Ascending aorta (tissue), 2 donors: Measurements from ENCODE around the gene SDK2. TPM values are rescaled to one million over a fixed set of nuclear protein-coding genes. Genes with fewer than 3 reads are reported as not detected.

Experiments
- DNase-seq, 2 donors: peaks; one replicate each; pipeline ENCODE4 v3.0.0-alpha.2; 2019; ENCODE audit warnings: low spot score in 2 of 2
- H3K27ac ChIP-seq, 2 donors: fragments of 200-600 bp; sonication (generic); one replicate each; pipeline ENCODE4 v1.5.1; 2016 to 2017; ENCODE audit warnings: mild to moderate bottlenecking in 1 of 2
- H3K27me3 ChIP-seq: fragments of 200-600 bp; sonication (generic); one replicate; pipeline ENCODE4 v1.5.1; 2017
- H3K36me3 ChIP-seq, 2 donors: fragments of 200-600 bp; sonication (generic); one replicate each; pipeline ENCODE4 v1.5.1; 2016
- H3K4me1 ChIP-seq, 2 donors: fragments of 200-600 bp; sonication (generic); one replicate each; pipeline ENCODE4 v1.5.1; 2016 to 2017; ENCODE audit warnings: mild to moderate bottlenecking in 1 of 2
- H3K4me3 ChIP-seq, 2 donors: fragments of 200-600 bp; sonication (generic); one replicate each; pipeline ENCODE4 v1.5.1; 2016 to 2017; ENCODE audit warnings: mild to moderate bottlenecking in 1 of 2
- H3K9me3 ChIP-seq, 2 donors: fragments of 200-600 bp; sonication (generic); one replicate each; pipeline ENCODE4 v1.5.1; 2016
- intact Hi-C: fragments of 100-400 bp; cut with DNase I; formaldehyde crosslinking; loops from one replicate; pipeline ENCODE4 v1.15.1; 2023
- total RNA-seq: library from RNA; depleted of rRNA; stranded (reverse); fragments of >200 nt; gene quantifications from one replicate; pipeline ENCODE4 v1.1.0, GENCODE V29; 2016
- TF ChIP-seq, protein P1 (sequence below), 3 experiments: fragments of 200-600 bp in 2 of 3; fragments of 450-650 bp in 1 of 3; sonication (generic) in 2 of 3; IDR thresholded peaks; one replicate each; pipeline ENCODE4 v1.5.1; 2016 to 2019; ENCODE audit warnings: antibody characterized with exemption in 3 of 3, mild to moderate bottlenecking in 1 of 3, moderate library complexity in 1 of 3

SDK2 gene
- total RNA-seq, 1 donor from 2014 or later, result 8.1 TPM

DNA sequence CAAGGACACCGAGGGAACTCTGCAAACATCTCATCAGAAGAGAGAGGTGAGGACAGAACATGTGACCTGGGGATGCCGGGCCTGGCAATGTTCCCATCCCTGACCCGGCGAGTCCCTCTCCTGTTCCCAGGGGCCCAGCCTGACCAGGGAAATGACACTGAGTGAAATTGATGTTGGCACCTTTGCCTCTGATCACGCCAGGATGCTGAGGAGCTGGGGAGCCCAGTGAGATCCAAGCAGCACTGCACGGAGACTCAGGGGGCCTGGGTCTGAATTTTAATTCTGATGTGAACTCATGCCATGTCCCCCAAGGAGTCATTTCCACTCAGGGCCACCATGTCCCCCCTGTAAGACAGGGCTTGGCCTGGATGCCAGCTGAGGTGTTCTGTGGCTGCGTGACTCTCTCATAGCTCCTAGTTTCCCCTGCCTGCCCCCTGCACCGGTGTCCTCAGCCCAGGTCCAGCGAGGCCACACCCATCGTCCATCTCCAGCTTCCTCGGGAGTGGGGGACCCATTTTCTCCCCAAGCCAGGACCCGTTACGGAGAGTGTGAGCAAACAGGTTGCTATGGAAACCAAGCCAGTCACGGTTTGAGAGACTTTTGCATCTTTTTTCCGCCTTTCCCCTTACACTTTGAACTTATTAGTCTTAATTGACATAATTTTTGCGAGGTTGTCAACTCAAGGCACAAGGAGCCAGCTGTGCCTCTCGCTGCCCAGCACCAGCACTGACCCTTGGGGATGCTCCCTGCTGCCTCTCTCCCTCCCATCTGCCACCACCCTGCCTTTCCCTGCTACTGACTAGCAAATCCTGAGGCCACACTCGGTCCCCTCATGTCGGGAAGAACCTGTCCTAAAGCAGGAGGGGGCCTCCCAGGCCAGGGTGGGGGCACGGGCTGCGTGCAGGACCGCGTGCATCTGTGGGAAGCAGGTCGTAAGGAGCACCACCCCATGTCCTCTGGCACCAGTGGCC, 150.0 kb downstream of the SDK2 start:
- Histone ChIP-seq H3K36me3 (no peaks in the 10 kb centered on the region), H3K4me3 (no peak overlapping the region), H3K27ac (no peak overlapping the region), H3K4me1 (no peaks in the 10 kb centered on the region), H3K27me3 (no peaks in the 10 kb centered on the region), H3K9me3 (no peaks in the 10 kb centered on the region)
- TF ChIP-seq, protein P1, sequence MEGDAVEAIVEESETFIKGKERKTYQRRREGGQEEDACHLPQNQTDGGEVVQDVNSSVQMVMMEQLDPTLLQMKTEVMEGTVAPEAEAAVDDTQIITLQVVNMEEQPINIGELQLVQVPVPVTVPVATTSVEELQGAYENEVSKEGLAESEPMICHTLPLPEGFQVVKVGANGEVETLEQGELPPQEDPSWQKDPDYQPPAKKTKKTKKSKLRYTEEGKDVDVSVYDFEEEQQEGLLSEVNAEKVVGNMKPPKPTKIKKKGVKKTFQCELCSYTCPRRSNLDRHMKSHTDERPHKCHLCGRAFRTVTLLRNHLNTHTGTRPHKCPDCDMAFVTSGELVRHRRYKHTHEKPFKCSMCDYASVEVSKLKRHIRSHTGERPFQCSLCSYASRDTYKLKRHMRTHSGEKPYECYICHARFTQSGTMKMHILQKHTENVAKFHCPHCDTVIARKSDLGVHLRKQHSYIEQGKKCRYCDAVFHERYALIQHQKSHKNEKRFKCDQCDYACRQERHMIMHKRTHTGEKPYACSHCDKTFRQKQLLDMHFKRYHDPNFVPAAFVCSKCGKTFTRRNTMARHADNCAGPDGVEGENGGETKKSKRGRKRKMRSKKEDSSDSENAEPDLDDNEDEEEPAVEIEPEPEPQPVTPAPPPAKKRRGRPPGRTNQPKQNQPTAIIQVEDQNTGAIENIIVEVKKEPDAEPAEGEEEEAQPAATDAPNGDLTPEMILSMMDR (IDR thresholded peaks at IDR 0.05), result no peak
- DNase-seq, result no peak
- intact Hi-C loops, result no loop called here

DNA sequence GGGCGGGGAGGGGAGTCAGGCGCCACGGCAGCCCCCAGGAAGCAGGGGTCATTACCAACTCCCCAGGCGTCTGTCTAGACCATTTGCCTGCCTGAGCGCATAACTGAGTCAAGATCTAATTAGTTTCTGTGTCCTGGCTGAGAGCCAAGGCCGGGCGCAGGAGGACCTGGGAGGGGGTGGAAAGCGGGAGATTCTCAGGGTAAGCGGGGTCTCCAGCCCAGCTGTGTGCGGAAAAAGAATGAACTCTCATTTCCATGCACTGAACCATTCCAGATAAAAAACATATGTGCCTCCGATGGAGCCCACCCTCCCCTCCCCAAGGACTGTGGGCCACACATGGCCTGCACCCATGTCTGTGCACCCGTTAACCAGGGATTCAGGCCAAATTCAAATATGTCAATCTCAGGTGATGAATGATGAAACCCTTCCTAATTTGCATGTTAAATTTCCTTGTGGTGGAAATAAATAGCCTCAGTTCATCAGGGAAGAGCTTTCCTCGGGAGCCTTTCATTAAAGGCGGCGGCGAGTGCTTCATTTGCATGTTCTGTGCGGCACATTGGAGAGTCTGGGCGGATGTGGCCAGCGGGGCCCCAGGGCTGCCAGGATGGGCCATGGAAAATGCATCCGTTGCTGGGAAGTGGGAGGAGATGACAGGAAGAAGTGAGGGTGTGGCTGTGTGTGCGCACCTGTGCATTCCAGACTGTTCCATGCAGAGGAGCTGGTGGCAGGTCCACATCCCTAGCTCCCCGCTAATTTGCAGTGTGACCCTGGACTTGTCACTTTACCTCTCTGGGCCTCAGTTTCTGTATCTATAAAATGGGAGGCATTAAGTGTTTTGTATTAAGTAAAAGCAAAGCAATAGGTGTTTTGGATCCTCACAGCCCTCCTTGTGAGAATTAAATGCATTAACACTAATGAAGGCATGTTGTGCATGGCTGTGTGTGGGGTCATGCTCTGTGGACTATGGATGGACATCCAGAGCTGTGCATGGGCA, 151.1 kb downstream of the SDK2 start:
- H3K36me3 ChIP-seq, result no peaks in the 10 kb centered on the region

DNA sequence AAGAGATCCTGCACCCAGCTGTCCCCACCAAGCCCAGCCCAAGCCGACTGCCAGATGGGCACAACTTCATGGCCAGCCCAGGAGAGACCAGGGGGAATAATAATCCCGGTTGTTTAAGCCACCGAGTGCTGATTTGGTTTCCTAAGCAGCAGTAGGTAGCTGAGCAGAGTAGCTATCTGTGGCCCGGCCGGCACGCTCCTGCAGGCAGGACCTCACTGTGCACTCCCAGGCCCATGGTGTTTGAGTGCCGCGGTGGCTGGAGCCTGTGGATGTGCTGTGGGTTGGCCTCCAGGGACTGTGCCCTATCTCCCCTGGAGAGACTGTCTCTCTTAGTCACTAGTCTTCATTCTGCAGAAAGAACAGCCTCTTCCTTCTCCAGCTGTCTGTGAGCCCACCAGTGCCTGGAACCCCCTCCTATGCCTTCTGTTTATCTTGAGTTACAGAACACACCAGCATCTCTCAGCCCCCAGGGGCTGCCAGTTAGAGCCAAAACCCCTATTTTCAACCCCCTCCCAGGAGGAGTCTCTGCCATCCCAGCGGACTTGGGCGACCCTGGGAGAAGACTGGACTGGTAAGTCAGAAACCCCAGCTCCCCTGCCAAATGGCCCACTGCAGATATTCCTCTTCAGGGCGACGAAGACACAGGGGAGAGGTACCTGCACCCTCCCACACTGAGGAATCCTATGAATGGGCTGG, 152.0 kb downstream of the SDK2 start:
- Histone ChIP-seq H3K27ac (no peak overlapping the region), H3K27me3 (no peaks in the 10 kb centered on the region), H3K4me1 (no peaks in the 10 kb centered on the region), H3K4me3 (no peak overlapping the region), H3K9me3 (no peaks in the 10 kb centered on the region), H3K36me3 (no peaks in the 10 kb centered on the region)
- intact Hi-C loops, result no loop called here
- TF ChIP-seq, protein P1 (IDR thresholded peaks at IDR 0.05), result no peak
- DNase-seq, result no peak

More for the DNA sequence above, 151.1 kb downstream of the SDK2 start:
- Histone ChIP-seq H3K27me3 (no peaks in the 10 kb centered on the region), H3K9me3 (no peaks in the 10 kb centered on the region), H3K4me1 (no peaks in the 10 kb centered on the region), H3K4me3 (no peak overlapping the region), H3K27ac (no peak overlapping the region)
- intact Hi-C loops, result no loop called here
- TF ChIP-seq, protein P1 (IDR thresholded peaks at IDR 0.05), result no peak
- DNase-seq, result no peak

DNA sequence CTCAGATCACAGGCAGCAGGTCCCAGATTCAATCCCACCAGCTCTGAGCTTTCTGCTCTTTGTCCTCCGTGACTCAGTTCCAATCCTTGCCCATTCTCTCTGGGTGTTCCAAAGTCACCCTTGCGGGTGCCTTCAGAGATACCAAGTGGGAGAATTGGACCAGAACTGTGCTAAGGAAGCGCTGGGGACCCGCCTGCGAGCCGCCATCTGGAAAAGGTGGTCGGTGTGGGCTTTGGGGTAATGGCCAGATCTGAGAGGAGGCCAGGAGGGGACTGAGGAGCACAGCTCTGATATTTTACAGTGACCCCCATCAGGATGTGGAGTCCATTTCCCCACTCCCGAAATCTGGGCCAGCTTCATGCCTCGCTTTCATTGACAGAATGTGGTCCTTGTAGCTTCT, 152.6 kb downstream of the SDK2 start:
- no peaks in the 10 kb centered on the region for H3K36me3 ChIP-seq
- intact Hi-C loops, result no loop called here
- H3K4me1 ChIP-seq, result no peaks in the 10 kb centered on the region
- H3K27ac ChIP-seq, result no peak overlapping the region
- TF ChIP-seq, protein P1 (IDR thresholded peaks at IDR 0.05), result no peak
- no peaks in the 10 kb centered on the region for H3K27me3 ChIP-seq
- H3K9me3 ChIP-seq, result no peaks in the 10 kb centered on the region
- DNase-seq, result no peak
- H3K4me3 ChIP-seq, result no peak overlapping the region

DNA sequence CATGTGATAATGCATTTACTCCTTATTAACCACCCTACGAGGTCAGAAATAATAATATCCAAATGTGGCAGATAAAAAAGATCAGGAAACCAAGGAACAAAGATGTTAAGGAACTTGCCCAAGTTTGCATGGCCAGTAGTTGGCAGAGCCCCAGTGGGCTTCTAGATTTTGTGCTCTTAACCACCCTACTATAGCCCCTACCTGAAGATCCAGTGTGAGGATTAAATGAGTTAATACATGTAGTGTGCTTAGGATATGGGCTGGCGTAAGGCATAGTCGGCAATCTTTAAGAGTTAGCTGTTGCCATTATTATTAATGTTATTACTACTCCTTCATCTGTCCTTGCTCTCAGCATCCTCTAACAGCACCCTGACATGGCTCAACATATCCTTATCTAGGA, 153.4 kb downstream of the SDK2 start:
- intact Hi-C loops, result no loop called here
- Histone ChIP-seq H3K36me3 (no peaks in the 10 kb centered on the region), H3K27me3 (no peaks in the 10 kb centered on the region)

More for the DNA sequence above, 153.4 kb downstream of the SDK2 start:
- Histone ChIP-seq H3K4me3 (no peak overlapping the region), H3K27ac (no peak overlapping the region), H3K4me1 (no peaks in the 10 kb centered on the region), H3K9me3 (no peaks in the 10 kb centered on the region)
- TF ChIP-seq, protein P1 (IDR thresholded peaks at IDR 0.05), result no peak
- no peak for DNase-seq
